Measurements from ENCODE around the gene WFIKKN2. TPM values are rescaled to one million over a fixed set of nuclear protein-coding genes. Genes with fewer than 3 reads are reported as not detected.

Gene WFIKKN2
- total RNA-seq, 1 donor from 2014 or later, result not detected

DNA sequence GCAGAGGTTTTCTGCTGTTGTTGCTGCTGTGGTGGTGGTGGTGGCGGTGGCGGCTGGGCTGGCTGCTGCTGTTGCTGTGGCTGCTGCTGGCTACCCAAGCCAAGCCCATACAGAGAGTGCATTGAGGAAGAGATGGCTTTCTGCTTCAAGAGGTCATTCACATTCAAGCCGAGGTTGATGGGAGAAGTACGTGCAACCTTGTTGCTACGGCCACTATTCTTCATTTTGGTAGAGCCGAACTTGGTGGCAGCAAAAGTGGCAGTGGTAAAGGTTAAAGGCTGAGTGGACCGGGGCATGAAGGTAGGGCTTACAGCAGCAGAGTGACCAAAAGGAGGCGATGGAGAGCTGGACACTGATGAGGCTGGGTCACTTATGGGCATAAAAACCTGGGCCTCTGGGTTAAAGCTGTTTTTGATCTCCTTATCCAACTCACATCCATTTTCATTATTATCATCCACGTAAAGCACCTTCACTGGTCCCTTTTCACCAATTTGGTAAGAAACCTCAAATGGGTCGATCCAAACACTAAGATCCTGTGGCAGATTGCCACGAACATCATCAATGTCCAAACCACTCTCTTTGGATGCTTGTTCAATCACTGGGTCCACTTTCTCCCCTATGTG is 27.9 kb downstream of the WFIKKN2 start:
- Histone ChIP-seq H3K27me3 (no peaks in the 10 kb centered on the region), H3K4me1 (peaks cover 0 to 9% of the 10 kb centered on the region in 2 donors), H3K4me3 (peak overlapping the region; percentile 98 to 99), H3K36me3 (peaks cover 5 to 8% of the 10 kb centered on the region in 2 donors), H3K27ac (peak overlapping the region; percentile 95 to 99), H3K9me3 (no peaks in the 10 kb centered on the region)
- intact Hi-C loops (cut with DNase I), result no loop called here
- TF ChIP-seq, protein P1, sequence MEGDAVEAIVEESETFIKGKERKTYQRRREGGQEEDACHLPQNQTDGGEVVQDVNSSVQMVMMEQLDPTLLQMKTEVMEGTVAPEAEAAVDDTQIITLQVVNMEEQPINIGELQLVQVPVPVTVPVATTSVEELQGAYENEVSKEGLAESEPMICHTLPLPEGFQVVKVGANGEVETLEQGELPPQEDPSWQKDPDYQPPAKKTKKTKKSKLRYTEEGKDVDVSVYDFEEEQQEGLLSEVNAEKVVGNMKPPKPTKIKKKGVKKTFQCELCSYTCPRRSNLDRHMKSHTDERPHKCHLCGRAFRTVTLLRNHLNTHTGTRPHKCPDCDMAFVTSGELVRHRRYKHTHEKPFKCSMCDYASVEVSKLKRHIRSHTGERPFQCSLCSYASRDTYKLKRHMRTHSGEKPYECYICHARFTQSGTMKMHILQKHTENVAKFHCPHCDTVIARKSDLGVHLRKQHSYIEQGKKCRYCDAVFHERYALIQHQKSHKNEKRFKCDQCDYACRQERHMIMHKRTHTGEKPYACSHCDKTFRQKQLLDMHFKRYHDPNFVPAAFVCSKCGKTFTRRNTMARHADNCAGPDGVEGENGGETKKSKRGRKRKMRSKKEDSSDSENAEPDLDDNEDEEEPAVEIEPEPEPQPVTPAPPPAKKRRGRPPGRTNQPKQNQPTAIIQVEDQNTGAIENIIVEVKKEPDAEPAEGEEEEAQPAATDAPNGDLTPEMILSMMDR (IDR thresholded peaks at IDR 0.05), result peak; percentile 57 to 69 (median 59)
- DNase-seq (ENCODE audit: low spot score in 2 of 2), result no peak

DNA sequence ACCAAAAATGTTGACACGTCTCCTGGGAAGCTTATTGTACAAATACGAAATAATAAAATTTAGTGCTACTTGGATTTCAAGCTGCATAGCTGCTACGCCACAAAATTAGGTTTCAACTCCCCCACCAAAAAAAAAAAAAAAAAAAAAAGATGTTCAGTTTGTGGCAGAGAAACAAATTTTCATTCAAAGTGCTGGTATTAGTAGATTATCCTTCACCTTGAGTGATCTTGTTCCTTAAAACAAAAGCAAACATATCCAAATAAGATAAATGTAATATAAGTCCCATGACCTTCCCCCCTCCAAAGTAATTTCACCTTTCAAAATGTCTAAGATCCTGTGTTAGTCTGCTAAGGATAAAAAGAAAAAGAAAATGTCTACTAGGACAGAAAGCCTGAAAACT is 28.5 kb downstream of the WFIKKN2 start:
- Histone ChIP-seq H3K4me1 (peaks cover 0 to 15% of the 10 kb centered on the region in 2 donors), H3K27me3 (no peaks in the 10 kb centered on the region), H3K4me3 (peak overlapping the region; percentile 98 to 99), H3K9me3 (no peaks in the 10 kb centered on the region), H3K36me3 (peaks cover 5 to 8% of the 10 kb centered on the region in 2 donors), H3K27ac (peak overlapping the region; percentile 95 to 99)
- DNase-seq (ENCODE audit: low spot score in 2 of 2), result no peak
- TF ChIP-seq, protein P1 (IDR thresholded peaks at IDR 0.05), result no peak
- intact Hi-C loops (cut with DNase I), result no loop called here

DNA sequence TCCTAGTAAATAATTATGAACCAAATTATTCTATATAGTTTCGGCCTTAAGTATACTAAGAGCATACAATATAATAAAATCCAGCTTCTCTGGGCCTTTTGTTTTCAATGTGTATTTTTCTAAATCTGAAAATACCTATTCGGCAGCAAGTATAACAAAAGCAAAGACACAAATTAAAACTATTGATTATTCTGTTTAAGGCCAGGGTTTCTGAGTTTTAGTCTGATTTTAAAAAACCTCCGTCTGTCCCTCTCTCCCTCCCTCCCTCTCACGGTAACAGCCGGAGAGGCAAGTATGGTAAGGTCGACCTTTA is 29.3 kb downstream of the WFIKKN2 start:
- TF ChIP-seq, protein P1 (IDR thresholded peaks at IDR 0.05), result no peak
- Histone ChIP-seq H3K4me1 (peaks cover 0 to 22% of the 10 kb centered on the region in 2 donors), H3K27ac (peak overlapping the region; percentile 95 to 99), H3K36me3 (peaks cover 5 to 8% of the 10 kb centered on the region in 2 donors), H3K9me3 (no peaks in the 10 kb centered on the region), H3K4me3 (peak overlapping the region; percentile 98 to 99), H3K27me3 (no peaks in the 10 kb centered on the region)
- DNase-seq (ENCODE audit: low spot score in 2 of 2), result no peak
- intact Hi-C loops (cut with DNase I), result loop anchor here (1.0 to 5.0 kb wide), 2 partner anchors 86 to 288 kb away; partner anchors contain the start of gene NME1

DNA sequence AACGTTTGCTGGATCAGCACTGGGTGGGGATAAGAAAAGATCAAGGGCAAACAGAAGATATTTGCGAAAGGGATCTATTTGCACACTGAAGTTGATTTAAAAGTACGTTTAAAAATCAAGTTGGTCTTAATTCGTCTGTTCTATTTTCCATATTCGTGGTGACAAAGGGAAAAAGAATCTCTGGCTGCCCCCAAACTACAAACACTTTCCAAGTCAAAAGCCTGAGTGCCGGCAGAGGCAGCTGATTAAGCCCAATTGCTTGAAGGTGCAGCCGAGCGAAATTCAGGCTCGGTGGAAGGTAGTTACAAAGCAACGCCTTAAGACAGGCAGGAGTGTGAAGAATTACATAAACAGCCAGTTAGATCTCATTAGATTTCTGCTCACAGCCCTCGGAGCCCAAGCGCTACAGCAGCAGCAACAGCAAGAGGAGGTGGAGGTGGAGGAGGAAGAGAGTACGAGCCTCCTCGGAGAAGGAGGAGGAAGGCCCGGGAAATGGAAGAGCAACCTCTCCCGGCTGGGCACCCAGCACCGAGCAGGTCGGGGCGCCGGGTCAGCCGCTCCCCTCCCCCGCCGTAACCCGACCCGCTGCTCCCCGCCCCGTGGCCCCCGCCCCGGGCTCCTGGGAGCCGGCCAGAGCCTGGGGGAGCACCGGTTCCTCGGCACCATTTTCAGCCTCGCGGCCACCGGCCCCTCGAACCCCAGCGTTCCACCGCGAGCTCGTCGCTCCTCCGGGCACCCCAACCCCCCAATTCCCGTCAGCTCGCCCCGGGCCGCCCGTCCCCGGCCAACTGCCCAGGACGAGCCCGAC is 29.9 kb downstream of the WFIKKN2 start:
- DNase-seq (ENCODE audit: low spot score in 2 of 2), result peak in 1 of 2 donors; percentile 77
- intact Hi-C loops (cut with DNase I), result loop anchor here (1.0 to 5.0 kb wide), 2 partner anchors 85 to 287 kb away; partner anchors contain the start of gene NME1
- TF ChIP-seq, protein P1 (IDR thresholded peaks at IDR 0.05), result no peak
- no peaks in the 10 kb centered on the region for H3K27me3 ChIP-seq
- no peaks in the 10 kb centered on the region for H3K9me3 ChIP-seq
- peaks cover 5 to 8% of the 10 kb centered on the region in 2 donors for H3K36me3 ChIP-seq
- H3K27ac ChIP-seq, result peak overlapping the region; percentile 95 to 99
- peak overlapping the region; percentile 98 to 99 for H3K4me3 ChIP-seq
- peaks cover 0 to 22% of the 10 kb centered on the region in 2 donors for H3K4me1 ChIP-seq

DNA sequence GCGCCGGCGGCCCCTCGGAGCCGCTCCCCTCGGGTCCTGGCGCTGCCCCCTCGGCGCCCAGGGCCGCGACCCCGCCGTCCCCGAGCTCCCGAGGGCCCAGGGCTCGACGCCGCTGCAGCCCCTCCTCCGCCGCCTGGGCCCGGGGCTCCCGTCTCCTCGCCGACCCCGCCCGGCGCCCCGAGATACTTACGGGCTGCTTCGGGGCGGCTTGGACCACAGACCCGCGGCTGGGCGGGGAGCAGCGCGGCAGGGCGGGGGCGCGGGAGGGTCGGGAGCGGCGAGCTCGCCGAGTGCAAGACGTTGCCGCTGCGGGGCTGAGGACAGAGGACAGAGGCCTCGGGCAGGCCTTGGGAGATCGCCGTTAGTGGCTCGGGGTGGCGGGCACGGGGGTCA is 30.5 kb downstream of the WFIKKN2 start:
- TF ChIP-seq, protein P1 (IDR thresholded peaks at IDR 0.05), result no peak
- Histone ChIP-seq H3K4me1 (peaks cover 0 to 22% of the 10 kb centered on the region in 2 donors), H3K36me3 (peaks cover 5 to 8% of the 10 kb centered on the region in 2 donors), H3K9me3 (no peaks in the 10 kb centered on the region), H3K4me3 (peak overlapping the region; percentile 98 to 99), H3K27ac (peak overlapping the region; percentile 95 to 99), H3K27me3 (no peaks in the 10 kb centered on the region)
- intact Hi-C loops (cut with DNase I), result loop anchor here (1.0 to 5.0 kb wide), 4 partner anchors 53 to 286 kb away; partner anchors contain the start of genes NME1 and SPAG9
- DNase-seq (ENCODE audit: low spot score in 2 of 2), result no peak

All from ascending aorta (tissue), 2 donors.